ENCODE data around the gene HNF4A.
"Not testable (repeated sequence)": the region's sequence is repeated elsewhere in the genome, so short reads cannot be mapped to it uniquely, and the experiment has no call there.

Gene HNF4A

DNA sequence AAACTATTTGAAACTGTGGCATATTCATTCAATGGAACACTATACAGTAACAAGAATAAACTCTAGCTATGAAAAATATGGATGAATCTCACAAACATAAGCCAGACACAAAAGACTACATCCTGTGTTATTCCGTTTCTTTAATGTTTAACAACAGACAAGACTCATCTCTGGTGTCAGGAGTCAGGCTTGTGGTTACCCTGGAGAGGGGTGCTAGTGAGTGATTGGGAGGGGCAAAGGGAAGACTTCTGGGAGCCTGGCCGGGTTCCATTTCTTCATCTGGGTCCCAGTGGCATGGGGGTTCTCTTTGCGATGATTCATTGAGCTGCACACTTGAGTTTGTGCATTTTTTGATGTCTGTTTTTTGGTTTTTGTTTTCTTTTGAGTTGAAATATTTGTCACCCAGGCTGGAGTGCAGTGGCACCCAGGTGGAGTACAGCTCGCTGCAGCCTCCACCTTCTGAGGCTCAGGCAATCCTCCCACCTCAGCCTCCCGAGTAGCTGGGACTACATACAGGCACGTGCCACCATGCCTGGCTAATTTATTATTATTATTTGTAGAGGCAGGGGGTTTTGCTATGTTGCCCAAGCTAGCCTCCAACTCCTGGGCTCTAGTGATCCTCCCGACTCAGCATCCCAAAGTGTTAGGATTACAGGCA is 98.9 kb downstream of the HNF4A start:
- in situ Hi-C loops (cut with MboI; ENCODE audit: low pct_unique_long_range_greater_than_20kb, low sequenced_read_pairs) = no loop called here
- DNase-seq = no peak

DNA sequence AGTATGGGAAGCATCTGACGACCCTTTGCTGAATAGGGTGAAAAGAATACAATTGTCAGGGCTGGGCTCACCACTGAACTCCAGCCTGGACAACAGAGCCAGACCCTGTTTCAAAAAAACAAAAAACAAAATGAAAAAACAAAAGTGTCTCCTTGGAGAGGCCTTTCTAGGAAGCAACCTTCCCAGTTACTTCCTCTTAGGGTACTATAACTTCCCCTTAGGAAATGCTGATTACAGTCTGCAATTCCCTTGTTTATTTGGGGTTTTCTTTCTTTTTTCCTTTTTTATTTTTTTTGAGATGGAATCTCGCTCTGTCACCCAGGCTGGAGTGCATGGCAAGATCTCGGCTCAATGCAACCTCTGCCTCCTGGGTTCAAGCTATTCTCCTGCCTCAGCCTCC is 99.6 kb downstream of the HNF4A start:
- in situ Hi-C loops (cut with MboI; ENCODE audit: low pct_unique_long_range_greater_than_20kb, low sequenced_read_pairs) = no loop called here
- DNase-seq = no peak

DNA sequence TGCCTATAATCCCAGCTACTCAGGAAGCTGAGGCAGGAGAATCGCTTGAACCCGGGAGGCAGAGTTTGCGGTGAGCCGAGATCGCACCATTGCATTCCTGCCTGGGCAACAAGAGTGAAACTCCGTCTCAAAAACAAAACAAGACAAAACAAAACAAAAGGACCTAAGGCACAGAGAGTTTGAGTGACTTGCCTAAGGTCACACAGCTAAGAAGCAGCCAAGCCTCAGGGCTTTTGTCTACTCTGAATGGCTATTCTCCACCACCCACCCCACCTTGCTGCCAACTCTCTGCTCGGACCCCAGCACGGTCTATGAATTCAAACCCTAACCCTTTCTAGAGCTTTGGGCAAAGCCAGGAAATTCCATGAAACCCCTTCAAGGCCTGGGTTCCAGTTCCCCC is 101.1 kb downstream of the HNF4A start:
- no peak for DNase-seq
- in situ Hi-C loops (cut with MboI; ENCODE audit: low pct_unique_long_range_greater_than_20kb, low sequenced_read_pairs) = no loop called here

DNA sequence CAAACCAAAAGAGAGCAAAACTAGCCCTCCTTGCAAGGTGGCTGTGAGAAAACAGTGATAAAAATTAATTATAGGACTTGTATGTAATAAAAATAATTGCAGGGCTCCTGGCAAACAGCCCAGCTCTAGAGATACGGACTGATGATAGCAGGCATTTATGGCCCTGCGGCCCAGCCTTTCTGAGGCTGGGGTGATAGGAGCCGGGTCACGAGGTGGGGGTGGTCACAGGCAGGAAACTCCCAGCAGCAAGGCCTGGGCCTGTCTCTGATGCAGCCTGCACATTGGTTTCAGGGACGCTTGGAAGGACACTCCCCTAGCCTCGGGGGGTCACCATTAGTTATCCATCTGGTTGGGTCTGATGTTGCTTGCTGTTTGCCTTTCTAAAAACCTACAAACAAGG is 101.5 kb downstream of the HNF4A start:
- in situ Hi-C loops (cut with MboI; ENCODE audit: low pct_unique_long_range_greater_than_20kb, low sequenced_read_pairs) = no loop called here
- no peak for DNase-seq

DNA sequence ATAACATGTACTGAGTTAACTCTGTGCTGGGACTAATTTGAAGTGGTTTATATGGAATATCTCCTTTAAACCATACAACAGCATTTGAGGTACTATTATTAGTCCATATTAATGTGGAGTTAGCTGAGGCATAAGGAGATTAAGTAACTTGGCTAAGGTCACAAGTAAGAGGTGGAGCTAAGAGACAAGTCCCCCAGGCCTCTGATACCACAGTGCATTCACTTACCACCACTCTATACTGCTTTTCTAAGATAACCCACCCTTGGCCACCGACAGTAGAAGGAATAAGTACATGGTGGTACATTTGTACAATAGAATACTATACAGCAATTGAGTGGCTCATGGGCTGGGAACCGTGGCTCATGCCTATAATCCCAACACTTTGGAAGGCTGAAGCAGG is 103.8 kb downstream of the HNF4A start:
- in situ Hi-C loops (cut with MboI; ENCODE audit: low pct_unique_long_range_greater_than_20kb, low sequenced_read_pairs) = no loop called here
- DNase-seq = no peak

DNA sequence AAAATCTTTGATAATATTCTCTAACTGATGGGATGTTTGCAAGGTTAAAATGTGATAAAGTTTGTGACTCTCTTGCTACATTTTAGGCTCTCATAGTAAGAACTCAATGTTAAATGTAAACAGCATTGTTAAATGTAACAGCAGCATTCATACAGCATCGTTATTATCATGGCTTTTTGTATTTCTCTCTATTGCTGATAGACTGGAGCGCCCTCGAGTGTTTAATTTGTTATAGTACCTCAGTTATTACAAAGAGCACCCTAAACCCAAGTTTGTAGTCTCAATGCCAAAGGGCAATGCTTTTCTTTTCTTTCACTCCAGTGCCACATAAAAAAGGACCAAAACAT is 105.3 kb downstream of the HNF4A start:
- in situ Hi-C loops (cut with MboI; ENCODE audit: low pct_unique_long_range_greater_than_20kb, low sequenced_read_pairs) = no loop called here
- DNase-seq = peak; percentile 48

DNA sequence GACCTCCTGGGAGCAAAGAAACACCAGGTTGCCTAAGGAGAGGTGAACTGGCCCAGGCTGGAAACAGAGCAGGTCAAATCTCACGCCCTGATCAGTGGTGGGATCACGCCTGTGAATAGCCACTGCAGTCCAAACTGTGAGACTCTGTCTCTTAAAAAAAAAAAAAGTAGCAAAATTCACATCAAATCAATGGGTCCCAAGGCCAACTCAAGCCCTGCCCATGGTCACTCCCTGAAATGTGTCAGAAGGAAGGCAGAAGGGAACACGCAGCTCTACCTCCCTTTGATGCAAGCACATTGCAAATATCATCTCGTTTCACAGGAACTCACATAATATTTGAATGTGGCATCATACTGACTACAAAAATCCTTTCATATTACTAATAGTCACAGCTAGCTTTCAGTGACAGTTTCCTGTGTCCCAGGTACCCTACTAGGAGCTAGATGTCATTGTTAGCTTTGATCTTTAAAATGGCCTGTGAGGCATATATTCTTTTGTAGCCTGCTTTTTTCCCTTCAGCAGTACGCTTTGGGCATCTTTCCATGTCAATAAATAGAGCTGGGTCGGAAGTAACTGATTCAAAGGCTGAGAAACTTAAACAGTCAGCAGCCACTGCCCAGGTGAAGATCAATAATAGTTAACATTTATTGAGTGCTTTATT is 105.8 kb downstream of the HNF4A start:
- no peak for DNase-seq
- in situ Hi-C loops (cut with MboI; ENCODE audit: low pct_unique_long_range_greater_than_20kb, low sequenced_read_pairs) = no loop called here

DNA sequence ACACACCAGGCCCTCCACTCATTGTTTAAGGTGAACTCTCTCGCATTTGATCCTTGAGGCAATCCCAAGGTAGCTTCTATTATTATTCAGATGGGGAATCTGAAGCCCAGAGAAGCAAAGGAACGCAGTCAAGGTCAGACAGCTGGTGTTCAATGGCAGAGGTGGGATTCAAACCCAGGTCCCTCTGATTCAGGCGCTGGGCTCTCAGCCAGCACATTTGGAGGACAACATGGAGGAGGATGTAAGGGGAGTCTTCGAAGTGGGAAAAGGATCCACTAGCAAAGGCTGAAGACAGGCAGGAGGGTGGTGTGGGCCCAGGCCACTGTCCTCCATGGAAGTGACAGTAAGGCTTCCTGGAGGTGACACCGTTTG is 106.3 kb downstream of the HNF4A start:
- DNase-seq = no peak
- in situ Hi-C loops (cut with MboI; ENCODE audit: low pct_unique_long_range_greater_than_20kb, low sequenced_read_pairs) = no loop called here

DNA sequence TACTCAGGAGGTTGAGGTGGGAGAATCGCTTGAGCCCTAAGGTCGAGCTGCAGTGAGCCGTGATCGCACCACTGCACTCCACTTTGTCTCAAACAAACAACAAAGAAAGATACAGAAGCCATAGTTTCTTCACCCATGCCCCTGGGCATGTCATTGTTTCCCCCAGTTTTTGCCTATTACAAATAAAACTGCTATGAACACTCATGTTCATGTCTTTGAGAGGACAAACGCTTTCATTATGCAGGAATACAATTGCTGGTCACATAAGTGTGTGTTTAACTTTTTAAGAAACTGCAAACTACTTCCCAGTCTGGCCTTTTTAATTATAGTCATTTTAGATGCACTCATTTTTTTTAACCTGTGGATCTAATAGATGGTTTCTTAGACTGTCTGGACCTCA is 108.0 kb downstream of the HNF4A start:
- in situ Hi-C loops (cut with MboI; ENCODE audit: low pct_unique_long_range_greater_than_20kb, low sequenced_read_pairs) = no loop called here
- no peak for DNase-seq

DNA sequence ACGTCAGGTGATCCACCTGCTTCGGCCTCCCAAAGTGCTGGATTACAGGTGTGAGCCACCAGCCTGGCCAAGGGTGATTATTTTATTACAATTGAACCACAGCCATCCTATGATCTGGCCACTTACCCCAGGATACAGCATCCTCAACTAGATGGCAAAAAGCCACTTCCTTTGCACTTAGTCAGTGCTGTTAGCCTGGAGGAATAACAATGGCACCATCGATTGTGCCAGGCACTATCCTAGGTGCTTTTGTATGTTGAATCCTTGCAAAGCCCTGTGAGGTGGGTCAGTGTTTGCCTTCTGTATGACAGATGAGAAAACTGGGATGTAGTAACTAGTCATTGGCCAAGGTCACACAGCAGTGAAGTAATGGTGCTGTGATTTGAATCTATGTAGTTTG is 109.0 kb downstream of the HNF4A start:
- in situ Hi-C loops (cut with MboI; ENCODE audit: low pct_unique_long_range_greater_than_20kb, low sequenced_read_pairs) = no loop called here

DNA sequence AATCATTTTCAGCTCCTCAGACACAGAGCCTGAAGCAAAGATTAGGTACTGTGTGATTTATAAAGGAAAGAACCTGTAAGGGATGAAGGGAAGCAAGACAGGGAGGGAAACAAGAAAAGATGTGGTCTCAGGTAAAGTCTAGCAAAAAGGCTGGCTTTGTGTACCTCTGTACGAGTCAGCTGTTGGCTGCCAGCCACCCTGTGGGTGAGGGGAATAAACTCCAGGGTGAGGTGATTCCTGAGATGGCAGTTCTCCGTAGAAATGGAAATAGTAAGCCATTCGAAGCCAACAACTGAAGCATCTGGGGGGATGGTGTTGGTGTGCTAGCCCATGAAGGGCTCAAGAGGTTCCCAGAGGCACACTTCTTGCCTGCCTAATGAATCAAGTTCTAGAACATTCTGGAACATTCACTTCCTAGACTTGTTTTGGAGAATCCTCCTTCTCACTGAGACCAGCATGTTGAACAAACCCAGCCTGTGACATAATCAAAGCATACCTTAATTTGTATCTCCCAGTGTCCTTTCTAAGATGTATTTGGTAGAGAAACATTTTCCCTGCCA is 109.6 kb downstream of the HNF4A start:
- in situ Hi-C loops (cut with MboI; ENCODE audit: low pct_unique_long_range_greater_than_20kb, low sequenced_read_pairs) = no loop called here
- DNase-seq = no peak

More for the DNA sequence above, 109.0 kb downstream of the HNF4A start:
- DNase-seq = no peak

DNA sequence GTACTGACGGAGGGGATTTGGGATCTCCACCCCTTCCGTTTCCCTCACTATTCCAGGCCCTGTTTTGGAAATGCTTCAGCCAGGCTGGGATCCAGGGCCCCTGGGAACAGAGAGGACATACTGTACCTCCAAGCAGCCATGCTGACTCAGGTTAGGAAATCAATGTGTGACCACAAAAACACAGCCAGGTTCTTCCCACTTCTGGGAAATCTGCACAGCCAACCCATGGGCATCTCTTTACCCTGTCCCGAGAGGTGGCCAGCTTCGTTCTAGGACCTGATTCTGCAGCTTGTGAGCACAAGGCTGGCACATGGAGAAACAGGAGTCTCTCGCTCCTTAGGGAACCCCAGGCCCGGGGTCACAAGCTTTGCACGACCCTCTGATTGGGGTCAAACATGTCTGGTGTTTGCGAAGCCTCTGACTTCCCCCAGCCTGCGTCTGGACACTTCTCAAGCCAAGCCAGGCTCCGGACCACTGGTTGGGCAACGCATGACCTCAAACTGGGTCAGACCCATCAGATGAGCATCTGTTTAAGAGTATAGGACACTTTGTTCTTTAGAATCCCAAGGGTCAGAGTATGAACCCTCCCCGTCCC is 111.9 kb downstream of the HNF4A start:
- in situ Hi-C loops (cut with MboI; ENCODE audit: low pct_unique_long_range_greater_than_20kb, low sequenced_read_pairs) = no loop called here
- no peak for DNase-seq

DNA sequence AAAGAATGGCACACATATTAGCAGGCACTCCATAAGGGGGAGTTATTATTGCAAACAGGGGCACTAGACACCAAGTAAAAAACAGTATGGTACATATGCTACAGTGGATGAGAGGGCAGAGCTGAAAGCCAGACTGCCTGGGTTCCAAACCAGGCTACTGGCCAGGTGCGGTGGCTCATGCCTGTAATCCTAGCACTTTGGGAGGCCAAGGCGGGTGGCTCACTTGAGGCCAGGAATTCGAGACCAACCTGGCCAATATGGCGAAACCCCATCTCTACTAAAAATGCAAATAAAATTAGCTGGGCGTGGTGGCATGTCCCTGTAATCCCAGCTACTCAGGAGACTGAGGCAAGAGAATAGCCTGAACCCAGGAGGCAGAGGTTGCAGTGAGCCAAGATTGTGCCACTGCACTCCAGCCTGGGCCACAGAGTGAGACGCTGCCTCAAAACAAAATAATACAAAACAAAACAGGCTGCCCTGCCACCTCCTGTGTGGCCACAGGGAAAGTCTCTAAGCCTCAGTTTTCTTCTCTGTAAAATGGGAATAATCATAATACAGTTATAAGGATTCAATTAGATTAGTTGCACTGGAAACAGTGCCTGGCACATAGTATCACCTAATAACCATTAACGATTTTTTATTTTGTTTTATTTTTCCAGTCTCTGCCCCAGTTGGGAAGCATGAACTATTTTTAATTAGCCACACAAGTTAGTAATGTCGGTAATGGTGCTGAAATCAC is 112.7 kb downstream of the HNF4A start:
- DNase-seq = no peak
- in situ Hi-C loops (cut with MboI; ENCODE audit: low pct_unique_long_range_greater_than_20kb, low sequenced_read_pairs) = no loop called here

DNA sequence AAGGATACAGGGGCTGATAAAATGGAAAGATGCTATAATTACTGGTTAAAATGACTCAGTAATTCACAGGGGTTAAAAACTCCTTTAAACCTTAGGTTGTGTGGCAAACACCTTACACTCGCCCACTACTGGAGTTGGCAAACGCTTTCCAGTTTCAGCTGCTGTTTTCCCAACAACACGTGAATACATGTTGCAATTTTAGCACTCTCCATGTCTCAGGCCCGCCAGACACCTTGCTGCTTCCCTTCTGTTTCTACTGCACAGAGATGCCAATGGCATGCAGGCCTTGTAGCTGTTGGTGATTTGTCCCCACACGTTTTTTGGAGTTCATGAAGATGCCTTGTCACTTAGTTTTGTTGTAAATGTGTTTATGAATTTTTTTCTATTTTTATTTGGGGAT is 114.8 kb downstream of the HNF4A start:
- DNase-seq = no peak
- in situ Hi-C loops (cut with MboI; ENCODE audit: low pct_unique_long_range_greater_than_20kb, low sequenced_read_pairs) = no loop called here

DNA sequence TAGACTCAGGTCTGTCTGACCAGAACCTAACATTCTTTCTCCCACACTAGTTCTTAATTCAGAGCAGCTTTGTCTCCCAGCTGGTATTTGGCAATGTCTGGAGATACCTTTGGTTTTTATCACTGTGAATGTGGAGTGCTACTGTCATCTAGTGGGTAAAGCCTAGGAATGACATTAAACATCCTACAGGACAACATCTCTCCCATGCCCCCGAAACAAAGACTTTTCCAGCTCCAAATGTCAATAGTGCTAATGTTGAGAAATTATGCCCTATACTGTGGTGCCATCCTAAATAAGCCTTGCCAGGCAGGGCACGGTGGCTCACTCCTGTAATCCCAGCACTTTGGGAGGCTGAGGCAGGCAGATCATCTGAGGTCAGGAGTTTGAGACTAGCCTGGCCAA is 116.0 kb downstream of the HNF4A start:
- no peak for DNase-seq
- in situ Hi-C loops (cut with MboI; ENCODE audit: low pct_unique_long_range_greater_than_20kb, low sequenced_read_pairs) = no loop called here

DNA sequence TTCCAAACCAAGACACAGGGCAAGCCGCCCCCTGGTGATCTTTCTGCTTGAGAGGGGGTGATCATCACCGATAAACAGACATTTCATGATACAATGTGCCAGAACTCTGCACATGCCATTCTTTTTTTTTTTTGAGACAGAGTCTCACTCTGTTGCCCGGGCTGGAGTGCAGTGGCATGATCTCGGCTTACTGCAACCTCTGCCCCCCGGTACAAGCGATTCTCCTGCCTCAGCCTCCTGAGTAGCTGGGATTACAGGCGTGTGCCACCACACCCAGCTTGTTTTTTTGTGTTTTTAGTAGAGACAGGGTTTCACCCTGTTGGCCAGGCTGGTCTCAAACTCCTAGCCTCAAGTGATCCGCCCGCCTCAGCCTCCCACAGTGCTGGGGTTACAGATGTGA is 116.8 kb downstream of the HNF4A start:
- in situ Hi-C loops (cut with MboI; ENCODE audit: low pct_unique_long_range_greater_than_20kb, low sequenced_read_pairs) = not testable (repeated sequence)

DNA sequence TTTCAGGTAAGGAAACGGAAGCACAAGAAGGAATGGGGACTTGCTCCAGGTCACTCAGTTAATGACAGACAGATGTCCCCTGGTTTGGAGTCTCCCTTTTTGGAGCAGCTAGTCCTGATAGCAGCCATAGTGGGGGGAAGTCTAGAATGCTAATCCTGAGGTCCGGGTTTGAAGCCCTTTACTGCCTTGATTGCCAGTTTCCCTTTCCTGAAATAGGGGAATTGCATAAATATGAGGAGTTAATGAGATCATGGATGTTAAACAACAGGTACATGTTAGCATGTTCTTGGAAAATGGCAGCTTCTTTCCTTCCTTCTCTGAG is 119.8 kb downstream of the HNF4A start:
- in situ Hi-C loops (cut with MboI; ENCODE audit: low pct_unique_long_range_greater_than_20kb, low sequenced_read_pairs) = no loop called here
- DNase-seq = no peak

More for the DNA sequence above, 116.8 kb downstream of the HNF4A start:
- not testable (repeated sequence) for DNase-seq

DNA sequence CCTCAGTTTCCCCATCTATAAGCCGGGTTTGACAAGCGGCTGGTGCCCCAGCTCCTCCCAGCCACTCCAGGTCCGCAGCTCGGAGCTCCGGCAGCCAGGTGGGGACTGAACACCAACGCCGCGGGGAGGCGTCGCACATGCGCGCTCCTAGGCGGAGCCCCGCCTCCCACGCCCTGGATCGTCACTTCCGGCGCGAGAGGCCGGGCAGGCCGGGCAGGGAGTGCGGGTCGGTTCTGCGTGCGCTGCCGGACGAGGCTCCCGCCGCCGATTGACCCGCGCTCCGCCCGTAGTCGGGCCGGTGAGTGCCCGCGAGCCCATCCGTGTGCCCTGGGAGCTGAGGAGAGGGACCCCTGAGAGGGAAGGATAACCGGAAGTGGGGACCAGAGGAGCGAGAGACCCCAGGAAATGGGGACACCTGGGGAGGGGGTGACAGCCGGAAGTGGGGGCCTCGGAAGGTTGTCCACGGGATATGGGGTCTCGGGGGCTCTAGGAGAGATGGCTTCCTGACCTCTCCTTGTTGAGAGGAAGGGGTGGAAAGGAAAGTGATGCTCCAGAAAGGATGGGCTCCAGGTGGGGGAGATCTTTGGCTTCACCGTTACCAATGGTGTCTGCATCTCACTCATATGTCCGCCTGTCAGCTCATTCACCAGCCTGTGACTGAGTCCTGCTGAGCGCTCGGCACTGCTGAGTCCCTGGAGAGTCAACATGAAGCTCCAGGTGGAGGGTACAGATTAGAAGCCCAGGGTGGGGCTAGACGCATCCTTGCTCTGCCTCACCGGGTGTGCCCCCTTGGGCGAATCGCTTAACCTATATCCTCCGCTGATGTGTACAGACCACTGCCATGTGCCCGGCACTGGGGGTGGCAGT is 120.4 kb downstream of the HNF4A start, which contains the start of gene TTPAL:
Gene TTPAL (plus strand): TSS at position 181 of the 867 bp plus-strand sequence. CDS start 4,126 bp downstream, outside the sequence.
- in situ Hi-C loops (cut with MboI; ENCODE audit: low pct_unique_long_range_greater_than_20kb, low sequenced_read_pairs) = no loop called here
- DNase-seq = peak; percentile 84

DNA sequence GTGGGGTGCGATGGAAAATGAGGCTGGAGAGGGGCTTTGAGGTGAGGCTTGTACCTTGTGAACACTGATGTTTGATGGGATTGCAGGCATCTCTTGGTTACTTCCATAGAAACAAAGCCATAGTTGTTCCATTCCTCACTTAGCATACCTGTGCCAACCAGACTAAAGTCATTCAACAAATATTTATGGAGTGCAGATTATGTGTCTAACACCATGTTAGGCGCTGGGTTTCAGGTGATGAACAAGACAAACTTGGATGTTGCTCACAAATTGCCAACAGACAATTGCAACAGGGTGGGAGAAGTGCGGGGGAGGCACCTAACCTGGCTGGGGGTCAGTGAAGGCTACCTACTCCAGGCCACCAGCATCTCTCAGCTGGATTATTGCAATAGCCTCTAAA is 121.7 kb downstream of the HNF4A start:
- no peak for DNase-seq
- in situ Hi-C loops (cut with MboI; ENCODE audit: low pct_unique_long_range_greater_than_20kb, low sequenced_read_pairs) = no loop called here
